Lung (tissue), 12 donors: Measurements from ENCODE around the gene PALD1. TPM values are rescaled to one million over a fixed set of nuclear protein-coding genes. Genes with fewer than 3 reads are reported as not detected.

Experiments
- ATAC-seq: fragments of 200-7000 bp; cut with Tn5 transposase; one replicate; pipeline ENCODE4 v1.9.1; 2020; ENCODE audit warnings: moderate number of reproducible peaks; ENCODE audit not compliant: insufficient read depth, low FRiP score
- DNase-seq, 3 donors: peaks; one replicate each; pipeline ENCODE4 v3.0.0-alpha.2; 2013 to 2017
- H3K27ac ChIP-seq, 2 donors: one replicate each; pipeline ENCODE4 v1.5.1; 2013; ENCODE audit warnings: mild to moderate bottlenecking in 2 of 2, moderate library complexity in 2 of 2, control low read depth in 1 of 2, inconsistent platforms in 1 of 2, low read depth in 1 of 2, low read length in 1 of 2
- H3K27me3 ChIP-seq, 3 donors: one replicate each; pipeline ENCODE4 v1.5.1; 2013; ENCODE audit warnings: low read length in 2 of 3; ENCODE audit not compliant: control insufficient read depth in 3 of 3, insufficient read depth in 3 of 3
- H3K36me3 ChIP-seq, 4 donors: one replicate each; pipeline ENCODE4 v1.5.1; 2013; ENCODE audit warnings: low read length in 4 of 4, mild to moderate bottlenecking in 1 of 4, moderate library complexity in 1 of 4; ENCODE audit not compliant: control insufficient read depth in 4 of 4, insufficient read depth in 4 of 4
- H3K4me1 ChIP-seq, 5 donors: one replicate each; pipeline ENCODE4 v1.5.1; 2013; ENCODE audit warnings: low read length in 5 of 5, mild to moderate bottlenecking in 2 of 5, moderate library complexity in 1 of 5; ENCODE audit not compliant: control insufficient read depth in 5 of 5, insufficient read depth in 5 of 5
- H3K4me3 ChIP-seq: one replicate; pipeline ENCODE4 v1.5.1; 2013; ENCODE audit warnings: mild to moderate bottlenecking, control low read depth, moderate library complexity
- H3K9ac ChIP-seq, 2 donors: one replicate each; pipeline ENCODE4 v1.5.1; 2013; ENCODE audit warnings: low read length in 2 of 2, control low read depth in 1 of 2; ENCODE audit not compliant: insufficient read depth in 1 of 2
- H3K9me3 ChIP-seq, 4 donors: one replicate each; pipeline ENCODE4 v1.5.1; 2013; ENCODE audit warnings: low read length in 3 of 4, mild to moderate bottlenecking in 1 of 4, moderate library complexity in 1 of 4; ENCODE audit not compliant: control insufficient read depth in 4 of 4, insufficient read depth in 3 of 4
- CTCF ChIP-seq: IDR thresholded peaks from 2 replicates; pipeline ENCODE4 v1.5.1; 2012; ENCODE audit warnings: mild to moderate bottlenecking; ENCODE audit errors: control extremely low read depth, extremely low read depth
- WGBS, 2 donors: extraction: QIAGEN DNeasy Blood & Tissue Kit; methylation state at CpG; one replicate each; pipeline ENCODE4 v1.1.7; 2013; 5-methylcytosine and 5-hydroxymethylcytosine counted together
- polyA plus RNA-seq, 2 donors: library from polyadenylated mRNA; stranded (reverse); fragments of 200-250 nt; gene quantifications; one replicate each; pipeline ENCODE4 v1.2.1, GENCODE V29; 2013
- total RNA-seq, 2 donors: library from RNA; depleted of rRNA in 1 of 2; stranded (reverse); fragments of >200 nt in 1 of 2; gene quantifications; one replicate each; pipeline ENCODE4 v1.2.1, GENCODE V29; 2014 to 2021
- donor health status: control.
- donor health status: control.
- donor health status: Bipolar disorder and iron deficiency.
- donor health status: healthy.
- donor health status: DM: yes; HTN: yes; CAD: no.

PALD1 gene
- total and polyA plus RNA-seq, 4 donors = 10.5 to 19.7 (median 15.6) TPM

GRCh38 chr10:70558295-70558694 is 79.7 kb downstream of the PALD1 start:
- no peak for DNase-seq
- Histone ChIP-seq H3K4me3 (no peak overlapping the region), H3K9ac (no peak overlapping the region), H3K36me3 (peaks cover 0 to 5% (median 1%) of the 10 kb centered on the region in 4 donors), H3K27me3 (no peaks in the 10 kb centered on the region), H3K9me3 (no peaks in the 10 kb centered on the region), H3K27ac (no peak overlapping the region), H3K4me1 (peaks cover 0 to 52% (median 27%) of the 10 kb centered on the region in 5 donors)
- TF ChIP-seq CTCF = no peak
- ATAC-seq = no peak
- WGBS, 2 donors = 87 to 93% methylated on average over 11 of the region's 11 CpGs

- H3K9ac ChIP-seq = peak overlapping the region in 1 of 2 donors; percentile 63
- no peaks in the 10 kb centered on the region for H3K9me3 ChIP-seq
- peaks cover 0 to 52% (median 27%) of the 10 kb centered on the region in 5 donors for H3K4me1 ChIP-seq
- H3K27ac ChIP-seq = no peak overlapping the region
- no peaks in the 10 kb centered on the region for H3K27me3 ChIP-seq
- 34 to 41% methylated on average over 20 of the region's 20 CpGs for WGBS, 2 donors
- ATAC-seq (peak; percentile 70), DNase-seq (peak; percentile 77 to 82 (median 80))
- peak; percentile 23 for TF ChIP-seq CTCF
- peaks cover 0 to 5% (median 1%) of the 10 kb centered on the region in 4 donors for H3K36me3 ChIP-seq
- no peak overlapping the region for H3K4me3 ChIP-seq
Measured at GRCh38 chr10:70558871-70559810, 80.6 kb downstream of the PALD1 start.

- WGBS, 2 donors = 80 to 92% methylated on average over 5 of the region's 5 CpGs
- Histone ChIP-seq H3K9ac (no peak overlapping the region), H3K4me3 (no peak overlapping the region), H3K27me3 (no peaks in the 10 kb centered on the region), H3K4me1 (peaks cover 0 to 52% (median 27%) of the 10 kb centered on the region in 5 donors), H3K27ac (no peak overlapping the region), H3K9me3 (no peaks in the 10 kb centered on the region), H3K36me3 (peaks cover 0 to 10% (median 1%) of the 10 kb centered on the region in 4 donors)
- TF ChIP-seq CTCF = no peak
- ATAC-seq = no peak
- no peak for DNase-seq
Measured at GRCh38 chr10:70559861-70560260, 81.3 kb downstream of the PALD1 start.
